T-cell (primary cell): ENCODE results near the gene TBC1D14. TPM values are rescaled to one million over a fixed set of nuclear protein-coding genes. Genes with fewer than 3 reads are reported as not detected.

ENCODE experiments used
- ATAC-seq, 4 experiments: fragments of 200-7000 bp in 3 of 4; fragments of 150-1000 bp in 1 of 4; cut with Tn5 transposase; replicated peaks in 1 of 4; 1 replicate in 3 of 4; 2 replicates in 1 of 4; pipeline ENCODE4 v1.10.0; 2021; ENCODE audit warnings: moderate library complexity in 3 of 4, mild to moderate bottlenecking in 2 of 4, moderate number of reproducible peaks in 1 of 4
- CTCF ChIA-PET, 2 donors: fragments of 300-600 bp; sonication (Branson Sonifier 250); formaldehyde crosslinking; loops; one replicate each; lab custom pipeline; 2022; ENCODE audit warnings: antibody characterized with exemption in 2 of 2; lab: Charles Lee
- POLR2A ChIA-PET, 2 donors: fragments of 300-600 bp; sonication (Branson Sonifier 250); formaldehyde crosslinking; loops; one replicate each; lab custom pipeline; 2022; ENCODE audit warnings: antibody characterized with exemption in 2 of 2; lab: Charles Lee
- DNase-seq, 35 experiments: peaks; one replicate each; pipeline versions ENCODE4 v3.0.0 to v3.0.0-alpha.2; 2013 to 2023
- H3K27ac ChIP-seq: one replicate; pipeline ENCODE4 v1.5.1; 2013; ENCODE audit warnings: low read length
- H3K27me3 ChIP-seq, 2 experiments: replicated peaks in 1 of 2; 1 replicate in 1 of 2; 2 replicates in 1 of 2; pipeline versions ENCODE4 v1.6.1 to v1.7.0; 2013; ENCODE audit warnings: low read length in 1 of 2, mixed read lengths in 1 of 2; ENCODE audit not compliant: control insufficient read depth in 2 of 2, insufficient read depth in 2 of 2; ENCODE audit errors: extremely low read depth in 1 of 2
- H3K36me3 ChIP-seq, 2 donors: 1 replicate in 1 of 2; 2 replicates in 1 of 2; pipeline versions ENCODE4 v1.6.1 to v1.7.0; 2013; ENCODE audit warnings: low read length in 1 of 2; ENCODE audit not compliant: control insufficient read depth in 2 of 2, insufficient read depth in 1 of 2; ENCODE audit errors: extremely low read depth in 1 of 2
- H3K4me1 ChIP-seq, 2 experiments: 1 replicate in 1 of 2; 2 replicates in 1 of 2; pipeline versions ENCODE4 v1.6.1 to v1.7.0; 2013; ENCODE audit warnings: low read length in 2 of 2, mixed read lengths in 1 of 2; ENCODE audit not compliant: insufficient read depth in 2 of 2, control insufficient read depth in 1 of 2; ENCODE audit errors: extremely low read depth in 1 of 2
- H3K4me3 ChIP-seq, 2 donors: 1 replicate in 1 of 2; 2 replicates in 1 of 2; pipeline versions ENCODE4 v1.5.1 to v1.7.0; 2013; ENCODE audit warnings: mild to moderate bottlenecking in 2 of 2, low read length in 1 of 2, moderate library complexity in 1 of 2; ENCODE audit not compliant: control insufficient read depth in 1 of 2; ENCODE audit errors: extremely low read depth in 1 of 2
- H3K9me3 ChIP-seq: 2 replicates; pipeline ENCODE4 v1.7.0; 2013
- H3K27ac Mint-ChIP-seq, 2 donors: one replicate each; pipeline ENCODE4 v1.8.0; 2020 to 2021; ENCODE audit warnings: mild to moderate bottlenecking in 2 of 2, mixed read lengths in 2 of 2
- H3K27me3 Mint-ChIP-seq, 2 donors: one replicate each; pipeline ENCODE4 v1.8.0; 2021 to 2022; ENCODE audit warnings: mixed read lengths in 2 of 2
- H3K36me3 Mint-ChIP-seq: one replicate; pipeline ENCODE4 v1.8.0; 2021; ENCODE audit warnings: mixed read lengths
- H3K4me1 Mint-ChIP-seq, 3 donors: one replicate each; pipeline ENCODE4 v1.8.0; 2020 to 2022; ENCODE audit warnings: mixed read lengths in 3 of 3, mild to moderate bottlenecking in 1 of 3
- H3K4me3 Mint-ChIP-seq, 3 donors: one replicate each; pipeline ENCODE4 v1.8.0; 2020 to 2022; ENCODE audit warnings: mild to moderate bottlenecking in 3 of 3, mixed read lengths in 3 of 3, moderate library complexity in 3 of 3
- H3K9me3 Mint-ChIP-seq, 3 donors: one replicate each; pipeline ENCODE4 v1.8.0; 2020 to 2022; ENCODE audit warnings: mixed read lengths in 3 of 3
- WGBS: methylation state at CpG from one replicate; pipeline ENCODE4 v1.1.5; 2013; ENCODE audit warnings: missing lambda C conversion rate; ENCODE audit not compliant: insufficient coverage; 5-methylcytosine and 5-hydroxymethylcytosine counted together
- total RNA-seq, 35 experiments: library from RNA in 6 of 35; stranded (reverse) in 6 of 35; fragments of 120-200 nt in 1 of 35; gene quantifications; one replicate each; pipeline versions ENCODE4 v1.2.1 to v1.2.4 and lab custom pipeline; 2013 to 2026

Gene TBC1D14
- total RNA-seq, 5 donors from 2014 or later (not counting 1 experiment from before 2014, with no cell fraction given): 44.2 to 73.8 (median 62.3) TPM

GRCh38 chr4:6989331-6989923 lies 79.8 kb downstream of the TBC1D14 start:
- no peaks in the 10 kb centered on the region for H3K27me3 Mint-ChIP-seq
- Histone ChIP-seq H3K4me3 (no peak overlapping the region), H3K27ac (no peak overlapping the region), H3K27me3 (no peaks in the 10 kb centered on the region), H3K36me3 (peaks cover 0 to 13% of the 10 kb centered on the region in 2 donors), H3K9me3 (no peaks in the 10 kb centered on the region), H3K4me1 (peaks cover 22 to 58% of the 10 kb centered on the region in 2 experiments)
- H3K4me3 Mint-ChIP-seq: peak overlapping the region; percentile 17 to 94 (median 60)
- peak overlapping the region in 1 of 2 donors; percentile 39 for H3K27ac Mint-ChIP-seq
- ATAC-seq (no peak), DNase-seq (no peak)
- CTCF ChIA-PET: interaction anchor here in 1 of 2 donors (0.6 kb wide), 1 partner anchor 63 kb away, joined by 3 read pairs; no protein-coding TSS in a partner anchor
- no peaks in the 10 kb centered on the region for H3K9me3 Mint-ChIP-seq
- peaks cover 8% of the 10 kb centered on the region for H3K36me3 Mint-ChIP-seq
- peaks cover 75 to 83% (median 80%) of the 10 kb centered on the region in 3 donors for H3K4me1 Mint-ChIP-seq
- POLR2A ChIA-PET: no interaction called here
- WGBS: 97% methylated on average over 7 of the region's 10 CpGs

- no peak for ATAC-seq
- H3K27ac Mint-ChIP-seq: peak overlapping the region in 1 of 2 donors; percentile 49
- peaks cover 13% of the 10 kb centered on the region for H3K36me3 Mint-ChIP-seq
- CTCF ChIA-PET: no interaction called here
- no peaks in the 10 kb centered on the region for H3K27me3 Mint-ChIP-seq
- POLR2A ChIA-PET: no interaction called here
- no peaks in the 10 kb centered on the region for H3K9me3 ChIP-seq
- no peak for DNase-seq
- H3K36me3 ChIP-seq: peaks cover 0 to 20% of the 10 kb centered on the region in 2 donors
- H3K9me3 Mint-ChIP-seq: no peaks in the 10 kb centered on the region
- H3K4me1 ChIP-seq: peaks cover 14 to 52% of the 10 kb centered on the region in 2 experiments
- WGBS: 96% methylated on average over 4 of the region's 6 CpGs
- no peak overlapping the region for H3K27ac ChIP-seq
- peaks cover 63 to 71% (median 68%) of the 10 kb centered on the region in 3 donors for H3K4me1 Mint-ChIP-seq
- no peak overlapping the region for H3K4me3 Mint-ChIP-seq
- no peaks in the 10 kb centered on the region for H3K27me3 ChIP-seq
- H3K4me3 ChIP-seq: no peak overlapping the region
Observed at GRCh38 chr4:6990661-6991060, 81.0 kb downstream of the TBC1D14 start.

GRCh38 chr4:6991249-6991648 lies 81.6 kb downstream of the TBC1D14 start:
- ChIA-PET POLR2A (no interaction called here), CTCF (no interaction called here)
- Histone ChIP-seq H3K27me3 (no peaks in the 10 kb centered on the region), H3K36me3 (peaks cover 0 to 22% of the 10 kb centered on the region in 2 donors), H3K27ac (no peak overlapping the region), H3K4me3 (no peak overlapping the region), H3K9me3 (no peaks in the 10 kb centered on the region), H3K4me1 (peaks cover 9 to 46% of the 10 kb centered on the region in 2 experiments)
- 84% methylated on average over 7 of the region's 11 CpGs for WGBS
- no peaks in the 10 kb centered on the region for H3K9me3 Mint-ChIP-seq
- ATAC-seq (no peak), DNase-seq (no peak)
- peaks cover 57 to 65% (median 62%) of the 10 kb centered on the region in 3 donors for H3K4me1 Mint-ChIP-seq
- peak overlapping the region in 2 of 3 donors; percentile 17 to 27 for H3K4me3 Mint-ChIP-seq
- H3K27ac Mint-ChIP-seq: peak overlapping the region in 1 of 2 donors; percentile 61
- no peaks in the 10 kb centered on the region for H3K27me3 Mint-ChIP-seq
- H3K36me3 Mint-ChIP-seq: peaks cover 14% of the 10 kb centered on the region

- DNase-seq (no peak), ATAC-seq (no peak)
- H3K27ac ChIP-seq: no peak overlapping the region
- Mint-ChIP-seq H3K36me3 (peaks cover 19% of the 10 kb centered on the region), H3K27me3 (no peaks in the 10 kb centered on the region), H3K27ac (peak overlapping the region in 1 of 2 donors; percentile 61), H3K9me3 (no peaks in the 10 kb centered on the region), H3K4me1 (peaks cover 51 to 61% (median 58%) of the 10 kb centered on the region in 3 donors), H3K4me3 (peak overlapping the region in 1 of 3 donors; percentile 27)
- H3K4me3 ChIP-seq: no peak overlapping the region
- ChIA-PET POLR2A (no interaction called here), CTCF (interaction anchor here in 1 of 2 donors (0.6 kb wide), 1 partner anchor 75 kb away, joined by 3 read pairs; no protein-coding TSS in a partner anchor)
- no peaks in the 10 kb centered on the region for H3K27me3 ChIP-seq
- peaks cover 9 to 43% of the 10 kb centered on the region in 2 experiments for H3K4me1 ChIP-seq
- H3K9me3 ChIP-seq: no peaks in the 10 kb centered on the region
- WGBS: 74% methylated on average over 7 of the region's 15 CpGs
- peaks cover 2 to 29% of the 10 kb centered on the region in 2 donors for H3K36me3 ChIP-seq
Observed at GRCh38 chr4:6991771-6992557, 82.3 kb downstream of the TBC1D14 start.

- H3K36me3 Mint-ChIP-seq: peaks cover 24% of the 10 kb centered on the region
- H3K27me3 ChIP-seq: no peaks in the 10 kb centered on the region
- peaks cover 43 to 57% (median 51%) of the 10 kb centered on the region in 3 donors for H3K4me1 Mint-ChIP-seq
- DNase-seq: no peak
- H3K9me3 Mint-ChIP-seq: no peaks in the 10 kb centered on the region
- ChIA-PET POLR2A (no interaction called here), CTCF (no interaction called here)
- 94% methylated on average over 8 of the region's 15 CpGs for WGBS
- H3K27me3 Mint-ChIP-seq: no peaks in the 10 kb centered on the region
- no peak overlapping the region for H3K4me3 ChIP-seq
- H3K27ac ChIP-seq: no peak overlapping the region
- no peak overlapping the region for H3K4me3 Mint-ChIP-seq
- no peaks in the 10 kb centered on the region for H3K9me3 ChIP-seq
- H3K4me1 ChIP-seq: peaks cover 5 to 35% of the 10 kb centered on the region in 2 experiments
- H3K36me3 ChIP-seq: peaks cover 5 to 36% of the 10 kb centered on the region in 2 donors
- no peak for ATAC-seq
- H3K27ac Mint-ChIP-seq: peak overlapping the region in 1 of 2 donors; percentile 39
Observed at GRCh38 chr4:6992728-6993677, 83.4 kb downstream of the TBC1D14 start.

GRCh38 chr4:6996481-6996880 lies 86.9 kb downstream of the TBC1D14 start:
- Mint-ChIP-seq H3K4me3 (no peak overlapping the region), H3K36me3 (peaks cover 51% of the 10 kb centered on the region), H3K27ac (no peak overlapping the region), H3K4me1 (peaks cover 21 to 47% (median 26%) of the 10 kb centered on the region in 3 donors), H3K9me3 (no peaks in the 10 kb centered on the region), H3K27me3 (no peaks in the 10 kb centered on the region)
- DNase-seq (no peak), ATAC-seq (no peak)
- H3K4me3 ChIP-seq: no peak overlapping the region
- ChIA-PET POLR2A (no interaction called here), CTCF (no interaction called here)
- H3K27ac ChIP-seq: no peak overlapping the region
- H3K9me3 ChIP-seq: no peaks in the 10 kb centered on the region
- H3K4me1 ChIP-seq: peaks cover 2 to 24% of the 10 kb centered on the region in 2 experiments
- WGBS: 97% methylated on average over 7 of the region's 12 CpGs
- H3K27me3 ChIP-seq: no peaks in the 10 kb centered on the region
- peaks cover 8 to 65% of the 10 kb centered on the region in 2 donors for H3K36me3 ChIP-seq
